ENCODE data around the gene KCNJ15. TPM values are rescaled to one million over a fixed set of nuclear protein-coding genes. Genes with fewer than 3 reads are reported as not detected.
"Not testable (repeated sequence)": the region's sequence is repeated elsewhere in the genome, so short reads cannot be mapped to it uniquely, and the experiment has no call there.

Gene KCNJ15
- total and polyA plus RNA-seq, 8 donors: 54.1 to 103 (median 80.7) TPM

DNA sequence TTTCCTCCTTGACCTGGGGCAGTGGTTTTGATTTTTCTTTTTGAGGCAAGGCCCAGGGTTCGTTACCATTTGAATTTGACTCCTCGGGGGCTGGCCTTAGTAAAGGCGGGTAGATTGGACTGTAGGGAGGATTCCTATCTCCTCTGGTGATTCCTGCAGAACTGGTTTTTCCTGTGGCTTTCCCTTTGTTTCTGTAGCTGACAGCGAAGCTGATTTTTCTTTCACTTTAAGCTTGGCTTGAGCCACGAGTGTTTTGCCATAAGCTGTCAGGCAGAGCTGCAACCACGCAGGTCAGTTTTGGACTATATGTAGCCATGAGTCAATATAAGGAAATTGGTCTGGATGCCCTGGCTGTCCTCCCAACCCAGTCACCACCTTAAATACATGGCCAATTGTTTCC lies 28.7 kb upstream of the KCNJ15 start:
- no peak for TF ChIP-seq CTCF (IDR thresholded peaks at IDR 0.05)
- peaks cover 6 to 75% of the 10 kb centered on the region in 2 donors for H3K9me3 ChIP-seq
- peak; percentile 85 for ATAC-seq

GRCh38 chr21:38228537-38228936 lies 28.3 kb upstream of the KCNJ15 start:
- intact Hi-C loops (cut with DNase I): no loop called here
- DNase-seq (no peak), ATAC-seq (peak; percentile 14)
- peaks cover 0 to 15% of the 10 kb centered on the region in 2 donors for H3K4me1 ChIP-seq
- no peak overlapping the region for H3K4me3 ChIP-seq
- peaks cover 6 to 71% of the 10 kb centered on the region in 2 donors for H3K9me3 ChIP-seq
- no peaks in the 10 kb centered on the region for H3K27me3 ChIP-seq
- no peaks in the 10 kb centered on the region for H3K36me3 ChIP-seq
- H3K27ac ChIP-seq: peak overlapping the region in 1 of 2 donors; percentile 82
- no peak for TF ChIP-seq CTCF (IDR thresholded peaks at IDR 0.05)

More for the DNA sequence above, 28.7 kb upstream of the KCNJ15 start:
- intact Hi-C loops (cut with DNase I): no loop called here
- H3K4me1 ChIP-seq: peaks cover 0 to 15% of the 10 kb centered on the region in 2 donors
- H3K4me3 ChIP-seq: no peak overlapping the region
- peak in 1 of 4 donors; percentile 46 for DNase-seq
- H3K27me3 ChIP-seq: no peaks in the 10 kb centered on the region
- no peaks in the 10 kb centered on the region for H3K36me3 ChIP-seq
- H3K27ac ChIP-seq: peak overlapping the region in 1 of 2 donors; percentile 82

DNA sequence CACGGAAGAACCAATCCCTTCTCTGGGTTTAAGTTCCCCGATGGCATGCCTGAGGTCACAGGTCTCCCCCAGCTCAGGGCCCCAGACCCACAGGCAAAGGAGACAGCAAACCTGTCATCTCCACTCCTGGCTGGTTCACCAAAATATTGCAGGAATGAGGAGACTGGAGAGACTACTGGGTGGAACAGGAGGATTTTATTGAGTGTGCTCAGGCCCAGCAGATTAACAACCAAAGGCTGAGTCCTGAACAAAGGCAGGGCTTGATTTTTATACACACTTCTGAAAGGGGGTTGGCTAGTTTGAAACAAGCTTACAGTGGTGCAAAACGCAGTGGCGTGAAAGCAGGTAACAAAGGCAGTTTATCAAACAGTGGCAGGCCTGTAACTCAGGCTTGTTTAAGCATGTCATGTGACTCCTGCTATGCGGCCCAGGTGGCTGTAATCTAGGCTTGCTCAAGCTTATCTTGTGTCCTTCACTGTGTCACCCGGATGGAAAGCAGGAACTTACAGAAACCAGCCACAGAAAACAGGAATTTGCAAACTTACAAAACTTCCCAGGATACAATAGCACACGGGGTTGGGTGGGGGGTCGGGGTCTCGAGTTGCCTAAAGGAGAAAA lies 27.4 kb upstream of the KCNJ15 start:
- Histone ChIP-seq H3K27me3 (no peaks in the 10 kb centered on the region), H3K4me1 (peaks cover 0 to 15% of the 10 kb centered on the region in 2 donors), H3K4me3 (no peak overlapping the region), H3K9me3 (peaks cover 6 to 62% of the 10 kb centered on the region in 2 donors), H3K36me3 (no peaks in the 10 kb centered on the region), H3K27ac (peak overlapping the region in 1 of 2 donors; percentile 82)
- intact Hi-C loops (cut with DNase I): no loop called here
- ATAC-seq (peak; percentile 41), DNase-seq (no peak)
- TF ChIP-seq CTCF (IDR thresholded peaks at IDR 0.05): no peak

- no peaks in the 10 kb centered on the region for H3K27me3 ChIP-seq
- no peaks in the 10 kb centered on the region for H3K36me3 ChIP-seq
- no peak for TF ChIP-seq CTCF (IDR thresholded peaks at IDR 0.05)
- intact Hi-C loops (cut with DNase I): no loop called here
- DNase-seq: peak in 1 of 4 donors; percentile 63
- peaks cover 0 to 20% of the 10 kb centered on the region in 2 donors for H3K9me3 ChIP-seq
- ATAC-seq: peak; percentile 91
- no peak overlapping the region for H3K4me3 ChIP-seq
- H3K4me1 ChIP-seq: no peaks in the 10 kb centered on the region
- peak overlapping the region in 1 of 2 donors; percentile 7 for H3K27ac ChIP-seq
These were observed 22.2 kb upstream of the KCNJ15 start for GRCh38 chr21:38234395-38235142.

GRCh38 chr21:38235251-38235650 lies 21.5 kb upstream of the KCNJ15 start:
- H3K4me1 ChIP-seq; H3K4me3 ChIP-seq; H3K36me3 ChIP-seq; DNase-seq; H3K27me3 ChIP-seq; ATAC-seq; intact Hi-C loops (cut with DNase I): not testable (repeated sequence)
- H3K9me3 ChIP-seq: peaks cover 0 to 13% of the 10 kb centered on the region in 2 donors
- peak overlapping the region in 1 of 2 donors; percentile 7 for H3K27ac ChIP-seq

All from left lung (tissue), 10 donors.